H1 (cell line): ENCODE data around the gene MTHFD1. TPM values are rescaled to one million over a fixed set of nuclear protein-coding genes. Genes with fewer than 3 reads are reported as not detected.

Source experiments
- CTCF ChIA-PET: fragments of 300-600 bp; sonication (Branson Sonifier 250); formaldehyde crosslinking; loops from one replicate; lab custom pipeline; 2021; ENCODE audit not compliant: partially characterized antibody; lab: Charles Lee
- POLR2A ChIA-PET: fragments of 300-600 bp; sonication (Branson Sonifier 250); formaldehyde crosslinking; loops from one replicate; lab custom pipeline; 2021; ENCODE audit warnings: inconsistent platforms; ENCODE audit not compliant: partially characterized antibody; lab: Charles Lee
- DNase-seq, 2 experiments: peaks; one replicate each; pipeline versions ENCODE4 v3.0.0 to v3.0.0-alpha.2; 2010 to 2022; ENCODE audit warnings: low spot score in 2 of 2, low read depth in 1 of 2, mixed read lengths in 1 of 2
- FAIRE-seq: peaks from 2 replicates; lab custom pipeline; 2011; peaks lifted over from hg19 to GRCh38; lab: Jason Lieb, UNC
- H2AFZ ChIP-seq: 2 replicates; pipeline ENCODE4 v1.8.1; 2012; ENCODE audit warnings: low read length, inconsistent platforms
- H2AK5ac ChIP-seq: 2 replicates; pipeline ENCODE4 v1.6.1; 2013; ENCODE audit warnings: low read depth, low read length
- H2BK120ac ChIP-seq: replicated peaks from 2 replicates; pipeline ENCODE3; 2013; ENCODE audit warnings: low read depth, low read length, inconsistent platforms
- H2BK12ac ChIP-seq: 2 replicates; pipeline ENCODE4 v1.6.1; 2013; ENCODE audit warnings: low read depth, low read length
- H2BK15ac ChIP-seq: 2 replicates; pipeline ENCODE4 v1.6.1; 2013; ENCODE audit warnings: low read length
- H2BK20ac ChIP-seq: 2 replicates; pipeline ENCODE4 v1.6.1; 2013; ENCODE audit warnings: low read length
- H2BK5ac ChIP-seq: 2 replicates; pipeline ENCODE4 v1.6.1; 2013; ENCODE audit warnings: low read depth, low read length
- H3K14ac ChIP-seq: 2 replicates; pipeline ENCODE4 v1.6.1; 2013; ENCODE audit warnings: inconsistent platforms; ENCODE audit not compliant: insufficient read length
- H3K18ac ChIP-seq: 2 replicates; pipeline ENCODE4 v1.6.1; 2013; ENCODE audit warnings: low read length; ENCODE audit errors: extremely low read depth
- H3K23ac ChIP-seq: 2 replicates; pipeline ENCODE4 v1.6.1; 2013; ENCODE audit warnings: inconsistent platforms; ENCODE audit not compliant: insufficient read length
- H3K23me2 ChIP-seq: 2 replicates; pipeline ENCODE4 v1.6.1; 2013; ENCODE audit warnings: low read depth, low read length
- H3K27ac ChIP-seq: 2 replicates; pipeline ENCODE4 v1.6.1; 2011; ENCODE audit warnings: low read depth, low read length, inconsistent platforms
- H3K27me3 ChIP-seq, 4 experiments: replicated peaks in 1 of 4; 1 replicate in 1 of 4; 2 replicates in 3 of 4; pipeline versions ENCODE4 v1.6.1 to v1.8.1; 2011 to 2013; ENCODE audit warnings: low read length in 3 of 4, mild to moderate bottlenecking in 3 of 4, inconsistent platforms in 2 of 4, mixed read lengths in 2 of 4, moderate library complexity in 1 of 4; ENCODE audit not compliant: control insufficient read depth in 3 of 4, insufficient read depth in 3 of 4; ENCODE audit errors: extremely low read depth in 1 of 4
- H3K36me3 ChIP-seq, 4 experiments: 2 replicates each; pipeline versions ENCODE4 v1.6.1 to v1.8.1; 2011 to 2013; ENCODE audit warnings: mild to moderate bottlenecking in 4 of 4, low read length in 3 of 4, moderate library complexity in 2 of 4, control low read depth in 1 of 4, inconsistent platforms in 1 of 4; ENCODE audit not compliant: insufficient read depth in 4 of 4, control insufficient read depth in 2 of 4
- H3K4ac ChIP-seq: replicated peaks from 2 replicates; pipeline ENCODE3; 2013; ENCODE audit warnings: low read length, low read depth, mixed read lengths, inconsistent platforms; ENCODE audit not compliant: insufficient read length
- H3K4me1 ChIP-seq, 4 experiments: replicated peaks in 1 of 4; 1 replicate in 1 of 4; 2 replicates in 3 of 4; pipeline versions ENCODE4 v1.6.1 to v1.8.1; 2011 to 2013; ENCODE audit warnings: low read length in 3 of 4, inconsistent platforms in 2 of 4, mixed read lengths in 1 of 4; ENCODE audit not compliant: insufficient read depth in 4 of 4, control insufficient read depth in 3 of 4
- H3K4me2 ChIP-seq, 2 experiments: 2 replicates each; pipeline versions ENCODE4 v1.6.1 to v1.8.1; 2011 to 2013; ENCODE audit warnings: low read depth in 2 of 2, low read length in 2 of 2, control low read depth in 1 of 2, inconsistent platforms in 1 of 2, mild to moderate bottlenecking in 1 of 2; ENCODE audit not compliant: insufficient read depth in 1 of 2
- H3K4me3 ChIP-seq, 4 experiments: fragments of 200-600, 300-600 bp in 1 of 4; sonication (generic), shearing (Covaris generic), sonication (Bioruptor Twin) in 1 of 4; 2 replicates each; pipeline versions ENCODE4 v1.5.1 to v1.8.1; 2011 to 2016; ENCODE audit warnings: low read length in 4 of 4, low read depth in 3 of 4, control low read depth in 2 of 4, inconsistent platforms in 2 of 4, mild to moderate bottlenecking in 2 of 4, mixed read lengths in 1 of 4, moderate library complexity in 1 of 4; ENCODE audit not compliant: insufficient read depth in 2 of 4; ENCODE audit errors: extremely low read depth in 1 of 4
- H3K56ac ChIP-seq: replicated peaks from 2 replicates; pipeline ENCODE3; 2013; ENCODE audit warnings: low read depth, mild to moderate bottlenecking, mixed read lengths, low read length, inconsistent platforms; ENCODE audit not compliant: insufficient read length
- H3K79me1 ChIP-seq: 2 replicates; pipeline ENCODE4 v1.6.1; 2013; ENCODE audit warnings: low read depth, low read length, control low read depth
- H3K79me2 ChIP-seq, 2 experiments: 2 replicates each; pipeline versions ENCODE4 v1.6.1 to v1.8.1; 2012 to 2013; ENCODE audit warnings: low read length in 2 of 2, mild to moderate bottlenecking in 2 of 2, inconsistent platforms in 1 of 2; ENCODE audit not compliant: insufficient read depth in 2 of 2, control insufficient read depth in 1 of 2
- H3K9ac ChIP-seq, 4 experiments: replicated peaks in 1 of 4; 1 replicate in 1 of 4; 2 replicates in 3 of 4; pipeline versions ENCODE4 v1.6.1 to v1.8.1; 2011 to 2013; ENCODE audit warnings: low read depth in 3 of 4, low read length in 3 of 4, control low read depth in 2 of 4, mild to moderate bottlenecking in 2 of 4, moderate library complexity in 2 of 4, inconsistent platforms in 1 of 4; ENCODE audit errors: extremely low read depth in 1 of 4
- H3K9me3 ChIP-seq, 2 experiments: 2 replicates each; pipeline versions ENCODE4 v1.6.1 to v1.8.1; 2012 to 2013; ENCODE audit warnings: mild to moderate bottlenecking in 2 of 2, moderate library complexity in 2 of 2, control low read depth in 1 of 2, inconsistent platforms in 1 of 2, low read depth in 1 of 2, low read length in 1 of 2, mixed read lengths in 1 of 2; ENCODE audit not compliant: insufficient read depth in 2 of 2
- H4K20me1 ChIP-seq, 2 experiments: replicated peaks in 1 of 2; 2 replicates each; pipeline versions ENCODE3 to v1.8.1; 2011 to 2013; ENCODE audit warnings: inconsistent platforms in 2 of 2, low read length in 2 of 2, mild to moderate bottlenecking in 1 of 2; ENCODE audit not compliant: insufficient read depth in 2 of 2, control insufficient read depth in 1 of 2
- H4K5ac ChIP-seq: 2 replicates; pipeline ENCODE4 v1.6.1; 2013; ENCODE audit warnings: low read length, low read depth, mixed read lengths, inconsistent platforms; ENCODE audit not compliant: insufficient read length
- H4K8ac ChIP-seq: 2 replicates; pipeline ENCODE4 v1.8.0; 2013; ENCODE audit warnings: mild to moderate bottlenecking, moderate library complexity, low read length, inconsistent platforms; ENCODE audit not compliant: insufficient read depth; ENCODE audit errors: extremely low read depth
- H4K91ac ChIP-seq: replicated peaks from 2 replicates; pipeline ENCODE3; 2013; ENCODE audit warnings: low read length, mixed read lengths, inconsistent platforms; ENCODE audit not compliant: insufficient read length
- HDAC6 ChIP-seq: IDR thresholded peaks from one replicate; pipeline ENCODE4 v1.7.1; 2012; ENCODE audit warnings: low read depth, mild to moderate bottlenecking, inconsistent platforms, low read length, moderate library complexity
- JUND ChIP-seq: IDR thresholded peaks from 2 replicates; pipeline ENCODE4 v1.6.1; 2011; ENCODE audit warnings: mild to moderate bottlenecking, improper control_type of control experiment, low read length
- PHF8 ChIP-seq: fragments of 200-600 bp; sonication (generic); conservative IDR thresholded peaks from 2 replicates; pipeline ENCODE4 v1.7.1; 2012; ENCODE audit warnings: low read depth, mild to moderate bottlenecking, inconsistent platforms, low read length, moderate library complexity
- RAD21 ChIP-seq, 2 experiments: IDR thresholded peaks in 1 of 2; conservative IDR thresholded peaks in 1 of 2; 2 replicates each; pipeline ENCODE4 v1.6.1; 2011; ENCODE audit warnings: low read depth in 2 of 2, low read length in 2 of 2, improper control_type of control experiment in 1 of 2, inconsistent platforms in 1 of 2, mild to moderate bottlenecking in 1 of 2, moderate library complexity in 1 of 2
- RXRA ChIP-seq: IDR thresholded peaks from 2 replicates; pipeline ENCODE4 v1.6.1; 2011; ENCODE audit warnings: low read depth, mild to moderate bottlenecking, low read length, moderate library complexity; ENCODE audit not compliant: insufficient read depth
- SP4 ChIP-seq: IDR thresholded peaks from 2 replicates; pipeline ENCODE4 v1.6.1; 2012; ENCODE audit warnings: low read length, inconsistent platforms
- WGBS, 2 experiments: shearing (Covaris generic) in 1 of 2; methylation state at CpG; one replicate each; pipeline versions ENCODE4 v1.1.6 to v1.1.7; 2013 to 2015; ENCODE audit warnings: low lambda C conversion rate in 2 of 2, mixed read lengths in 2 of 2, inconsistent platforms in 1 of 2, low coverage in 1 of 2, missing lambda C conversion rate in 1 of 2; ENCODE audit not compliant: insufficient replicate concordance in 2 of 2, insufficient coverage in 1 of 2, insufficient read length in 1 of 2; ENCODE audit errors: extremely low coverage in 1 of 2, missing lambda C conversion rate in 1 of 2; 5-methylcytosine and 5-hydroxymethylcytosine counted together
- polyA plus RNA-seq, 7 experiments: library from polyadenylated mRNA; depleted of rRNA in 3 of 7; stranded (reverse) in 5 of 7; unstranded in 2 of 7; fragments of >200 nt in 5 of 7; fragments of 200-250 nt in 2 of 7; gene quantifications; 1 replicate in 5 of 7; 2 replicates in 1 of 7; 4 replicates in 1 of 7; pipeline versions ENCODE4 v1.2.1 to v1.2.3, GENCODE V29; 2011 to 2013; ENCODE audit warnings: missing spikeins in 2 of 7, mixed read lengths in 2 of 7
- total RNA-seq: library from RNA; stranded (reverse); fragmentation: NEBNext Ultra II Directional; extraction: Animal tissue kit (Norgen Biotek cat#: 25700); gene quantifications from 2 replicates; pipeline ENCODE4 v1.2.1, GENCODE V29; 2021

The MTHFD1 gene
- total and polyA plus RNA-seq, 2 of the 8 experiments (the other 6 are each of a cell fraction or from before 2014, with no cell fraction given) = 79.7 to 332 TPM

DNA sequence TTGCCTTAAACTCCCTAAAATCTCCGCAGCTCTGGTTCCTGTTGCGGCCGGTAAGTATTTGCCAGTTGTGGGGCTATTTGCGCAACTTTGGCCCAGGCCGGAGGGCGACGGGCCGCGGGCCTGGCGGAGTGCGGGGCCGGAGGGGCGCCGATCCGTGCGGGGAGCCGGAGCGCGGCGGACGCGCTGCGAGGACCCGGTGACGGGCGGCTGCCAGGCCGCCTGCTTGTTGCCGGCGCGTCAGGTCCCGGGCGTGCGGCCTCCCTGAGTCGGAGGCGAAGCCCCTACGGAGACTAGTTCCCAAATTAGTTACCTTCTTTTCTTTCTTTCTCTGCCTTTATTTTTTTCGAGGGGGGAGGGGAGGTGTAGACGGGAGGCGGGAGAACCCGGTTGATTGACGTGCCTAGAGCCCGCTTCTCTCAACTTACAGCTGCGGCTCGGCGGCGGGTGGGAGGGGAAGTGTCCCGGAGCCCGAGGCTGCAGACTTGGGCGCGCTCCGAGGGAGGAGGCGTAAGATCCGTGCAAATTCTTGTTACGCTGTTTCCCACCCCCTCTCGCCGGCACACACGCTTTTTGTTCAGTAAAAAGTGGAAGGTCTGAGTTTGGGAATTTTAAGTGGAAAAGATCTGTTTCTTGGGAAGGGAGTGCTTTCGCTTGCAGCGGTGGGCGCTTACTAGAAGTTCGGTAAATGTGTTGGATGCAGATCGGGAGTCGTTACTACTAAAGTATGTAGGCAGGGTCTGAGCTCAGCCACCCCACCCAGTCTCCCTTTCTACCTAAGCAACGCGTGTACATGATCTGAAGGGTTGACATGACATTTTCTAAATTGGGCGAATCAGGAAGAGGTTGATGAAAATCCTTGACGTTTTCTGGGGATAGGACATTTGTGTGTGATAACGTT lies 117.0 kb downstream of the MTHFD1 start:
- no peaks in the 10 kb centered on the region for H3K9me3 ChIP-seq
- CTCF ChIA-PET = interaction anchor here (0.9 to 1.4 kb wide), 4 partner anchors 11 to 161 kb away, joined by 3 to 6 read pairs (median 4); no protein-coding TSS in a partner anchor
- WGBS, 2 experiments = 2% methylated on average over 55 of the region's 68 CpGs; no CpG with 5 or more reads in 1 of the 2 experiments
- FAIRE-seq (no peak), DNase-seq (peak; percentile 62 to 84)
- H3K79me1 ChIP-seq = peaks cover 6% of the 10 kb centered on the region
- H4K91ac ChIP-seq = peak overlapping the region; percentile 25
- peak overlapping the region; percentile 94 for H3K56ac ChIP-seq
- peaks cover 3 to 6% of the 10 kb centered on the region in 2 experiments for H4K20me1 ChIP-seq
- H3K9ac ChIP-seq = peak overlapping the region; percentile 95 to 98 (median 96)
- peak overlapping the region; percentile 99 for H4K5ac ChIP-seq
- H2BK15ac ChIP-seq = no peak overlapping the region
- peak overlapping the region; percentile 98 for H3K18ac ChIP-seq
- peaks cover 11 to 70% of the 10 kb centered on the region in 2 experiments; a peak in 3 of 4 replicates for H3K79me2 ChIP-seq
- H2BK120ac ChIP-seq = no peak overlapping the region
- H3K27ac ChIP-seq = peak overlapping the region; percentile 96
- peak overlapping the region; percentile 84 for H3K14ac ChIP-seq
- peaks cover 2 to 16% (median 12%) of the 10 kb centered on the region in 4 experiments; a peak in 5 of 7 replicates for H3K4me1 ChIP-seq
- POLR2A ChIA-PET = interaction anchor here (0.5 to 4.4 kb wide), 54 partner anchors 9 to 1360 kb away, joined by 3 to 52 read pairs (median 4); partner anchors contain the start of genes AKAP5, HSPA2 and MTHFD1
- no peak overlapping the region for H2BK20ac ChIP-seq
- peak overlapping the region; percentile 77; the same call in 1 of the 2 replicates for H2BK12ac ChIP-seq
- H3K36me3 ChIP-seq = no peaks in the 10 kb centered on the region
- no peak overlapping the region for H2AK5ac ChIP-seq
- no peak overlapping the region for H3K23ac ChIP-seq
- peak overlapping the region; percentile 97 for H3K4me2 ChIP-seq
- peak overlapping the region; percentile 99 for H4K8ac ChIP-seq
- H3K27me3 ChIP-seq = no peaks in the 10 kb centered on the region
- H3K4ac ChIP-seq = no peak overlapping the region
- peak overlapping the region; percentile 68 to 93 (median 78) for H3K4me3 ChIP-seq
- H2BK5ac ChIP-seq = peak overlapping the region; percentile 96
- no peak overlapping the region for H2AFZ ChIP-seq
- peaks cover 19% of the 10 kb centered on the region for H3K23me2 ChIP-seq
- TF ChIP-seq SP4 (no peak), HDAC6 (no peak), RXRA (no peak), RAD21 (IDR thresholded peaks at IDR 0.05 in 1 of 2, conservative IDR thresholded peaks at IDR 0.05 in 1 of 2; ENCODE audit: low read depth in 2 of 2, low read length in 2 of 2) (no peak), JUND (no peak), PHF8 (peak; percentile 90)
